ENCODE measurements around the gene IKZF3. TPM values are rescaled to one million over a fixed set of nuclear protein-coding genes. Genes with fewer than 3 reads are reported as not detected.
"Not testable (repeated sequence)": the region's sequence is repeated elsewhere in the genome, so short reads cannot be mapped to it uniquely, and the experiment has no call there.

The IKZF3 gene
- total RNA-seq, 1 donor from 2014 or later, result 0.67 TPM

DNA sequence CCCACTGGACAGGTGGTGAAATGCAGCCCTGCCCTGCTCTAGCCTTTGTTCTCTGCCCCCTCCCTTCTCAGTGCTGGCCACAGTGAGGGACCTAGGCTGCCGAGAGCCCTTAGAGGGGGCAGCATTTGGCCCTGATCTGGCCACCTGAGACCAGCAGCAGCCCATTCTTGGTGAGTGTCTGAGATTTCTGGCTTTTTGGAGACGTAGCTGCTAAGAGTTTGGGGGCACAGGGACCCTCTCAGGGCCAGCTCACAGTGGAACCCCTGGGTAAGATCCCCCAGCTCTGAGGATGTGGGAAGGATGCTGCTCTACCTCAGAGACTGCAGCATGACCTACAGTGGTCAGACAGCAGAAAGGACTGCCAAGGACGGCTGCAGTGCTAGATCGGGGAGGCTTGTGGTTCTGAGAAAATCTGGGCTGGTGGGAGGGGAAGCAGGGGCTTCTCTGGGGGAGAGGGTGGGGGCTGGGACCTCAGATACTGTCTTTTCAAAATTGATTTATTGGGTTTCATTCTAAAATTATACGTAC lies 113.0 kb downstream of the IKZF3 start:
- no peak overlapping the region for H3K4me3 Mint-ChIP-seq
- no peaks in the 10 kb centered on the region for H3K27me3 Mint-ChIP-seq (ENCODE audit: low read depth)
- H3K4me1 Mint-ChIP-seq, result peaks cover 43% of the 10 kb centered on the region
- TF ChIP-seq, protein P1, sequence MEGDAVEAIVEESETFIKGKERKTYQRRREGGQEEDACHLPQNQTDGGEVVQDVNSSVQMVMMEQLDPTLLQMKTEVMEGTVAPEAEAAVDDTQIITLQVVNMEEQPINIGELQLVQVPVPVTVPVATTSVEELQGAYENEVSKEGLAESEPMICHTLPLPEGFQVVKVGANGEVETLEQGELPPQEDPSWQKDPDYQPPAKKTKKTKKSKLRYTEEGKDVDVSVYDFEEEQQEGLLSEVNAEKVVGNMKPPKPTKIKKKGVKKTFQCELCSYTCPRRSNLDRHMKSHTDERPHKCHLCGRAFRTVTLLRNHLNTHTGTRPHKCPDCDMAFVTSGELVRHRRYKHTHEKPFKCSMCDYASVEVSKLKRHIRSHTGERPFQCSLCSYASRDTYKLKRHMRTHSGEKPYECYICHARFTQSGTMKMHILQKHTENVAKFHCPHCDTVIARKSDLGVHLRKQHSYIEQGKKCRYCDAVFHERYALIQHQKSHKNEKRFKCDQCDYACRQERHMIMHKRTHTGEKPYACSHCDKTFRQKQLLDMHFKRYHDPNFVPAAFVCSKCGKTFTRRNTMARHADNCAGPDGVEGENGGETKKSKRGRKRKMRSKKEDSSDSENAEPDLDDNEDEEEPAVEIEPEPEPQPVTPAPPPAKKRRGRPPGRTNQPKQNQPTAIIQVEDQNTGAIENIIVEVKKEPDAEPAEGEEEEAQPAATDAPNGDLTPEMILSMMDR (IDR thresholded peaks at IDR 0.05; ENCODE audit: unreplicated experiment), result no peak
- DNase-seq (ENCODE audit: low spot score in 2 of 2, unreplicated experiment in 2 of 2), result no peak
- H3K27ac Mint-ChIP-seq, result no peak overlapping the region
- no peaks in the 10 kb centered on the region for H3K9me3 Mint-ChIP-seq
- peaks cover 3% of the 10 kb centered on the region for H3K36me3 Mint-ChIP-seq

DNA sequence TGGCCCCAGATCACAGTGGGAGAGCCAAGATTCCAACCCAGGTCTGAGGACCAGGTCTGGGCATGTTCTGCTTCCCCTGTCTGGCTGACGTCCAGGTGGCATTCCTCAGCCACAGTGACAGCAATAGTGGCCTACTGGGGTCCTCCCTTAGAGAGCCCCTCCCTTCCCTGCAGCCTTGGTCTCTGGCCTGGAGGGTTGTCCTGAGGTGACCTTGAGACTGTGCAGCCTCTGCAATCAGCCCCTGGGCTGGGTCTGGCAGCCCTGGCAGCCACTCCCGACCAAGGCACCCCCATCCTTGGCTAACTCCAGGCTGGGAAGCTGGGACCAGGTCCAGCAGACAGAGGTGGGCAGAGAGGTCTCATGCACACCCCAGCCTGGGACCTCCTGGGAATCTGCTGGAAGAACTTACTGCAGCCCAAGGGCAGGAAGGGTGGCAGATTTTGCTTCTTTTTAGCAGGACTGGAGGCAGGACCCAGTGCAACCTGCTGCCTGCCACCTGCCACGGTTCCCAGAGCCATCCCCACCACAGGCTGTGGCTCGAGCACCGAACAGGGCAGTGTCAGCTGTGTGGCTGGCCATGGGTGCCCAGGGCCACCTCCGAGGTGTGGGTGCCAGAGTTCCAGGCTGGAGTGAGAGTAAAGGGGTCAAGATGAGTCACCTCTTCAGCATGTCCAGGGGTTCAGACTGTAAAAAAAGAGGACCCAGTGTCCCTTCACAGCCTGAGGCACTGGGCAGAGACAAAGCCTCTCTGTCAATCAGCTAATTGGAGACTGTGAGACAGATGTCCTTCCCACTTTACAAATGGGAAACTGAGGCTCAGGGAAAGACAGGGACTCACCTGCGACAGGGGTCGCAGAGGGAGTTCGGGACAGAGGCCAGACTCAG lies 113.7 kb downstream of the IKZF3 start:
- Mint-ChIP-seq H3K9me3 (no peaks in the 10 kb centered on the region), H3K36me3 (peaks cover 3% of the 10 kb centered on the region), H3K27me3 (ENCODE audit: low read depth) (no peaks in the 10 kb centered on the region), H3K27ac (peak overlapping the region; percentile 53), H3K4me3 (no peak overlapping the region), H3K4me1 (peaks cover 37% of the 10 kb centered on the region)
- no peak for DNase-seq (ENCODE audit: low spot score in 2 of 2, unreplicated experiment in 2 of 2)
- TF ChIP-seq, protein P1 (IDR thresholded peaks at IDR 0.05; ENCODE audit: unreplicated experiment), result no peak

GRCh38 chr17:39748444-39749034 lies 115.6 kb downstream of the IKZF3 start:
- Mint-ChIP-seq H3K4me1 (peaks cover 32% of the 10 kb centered on the region), H3K27ac (peak overlapping the region; percentile 7)
- H3K9me3 Mint-ChIP-seq; DNase-seq (ENCODE audit: low spot score in 2 of 2, unreplicated experiment in 2 of 2); H3K27me3 Mint-ChIP-seq (ENCODE audit: low read depth); H3K4me3 Mint-ChIP-seq; H3K36me3 Mint-ChIP-seq: not testable (repeated sequence)

GRCh38 chr17:39747745-39748144 lies 116.4 kb downstream of the IKZF3 start:
- DNase-seq (ENCODE audit: low spot score in 2 of 2, unreplicated experiment in 2 of 2), result no peak
- Mint-ChIP-seq H3K4me1 (peaks cover 29% of the 10 kb centered on the region), H3K27me3 (ENCODE audit: low read depth) (no peaks in the 10 kb centered on the region), H3K27ac (peak overlapping the region; percentile 73), H3K36me3 (peaks cover 13% of the 10 kb centered on the region), H3K9me3 (no peaks in the 10 kb centered on the region), H3K4me3 (no peak overlapping the region)
- TF ChIP-seq, protein P1 (IDR thresholded peaks at IDR 0.05; ENCODE audit: unreplicated experiment), result no peak

DNA sequence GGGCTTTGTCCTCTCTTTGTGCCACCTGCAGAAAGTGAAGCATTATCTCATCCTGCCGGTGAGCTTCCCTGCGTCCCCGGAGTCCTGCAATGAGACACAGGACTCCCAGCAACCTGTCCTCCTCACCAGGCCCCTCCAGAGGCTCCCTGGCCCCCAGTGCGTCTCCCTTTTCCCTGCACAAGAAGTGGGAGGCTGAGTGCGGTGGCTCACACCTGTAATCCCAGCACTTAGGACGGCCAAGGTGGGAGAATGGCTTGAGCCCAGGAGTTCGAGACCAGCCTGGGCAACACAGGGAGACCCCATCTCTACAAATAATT lies 118.0 kb downstream of the IKZF3 start:
- H3K36me3 Mint-ChIP-seq, result peaks cover 13% of the 10 kb centered on the region
- no peak overlapping the region for H3K27ac Mint-ChIP-seq
- TF ChIP-seq, protein P1 (IDR thresholded peaks at IDR 0.05; ENCODE audit: unreplicated experiment), result no peak
- no peak for DNase-seq (ENCODE audit: low spot score in 2 of 2, unreplicated experiment in 2 of 2)
- no peaks in the 10 kb centered on the region for H3K9me3 Mint-ChIP-seq
- peaks cover 17% of the 10 kb centered on the region for H3K4me1 Mint-ChIP-seq
- no peak overlapping the region for H3K4me3 Mint-ChIP-seq
- H3K27me3 Mint-ChIP-seq (ENCODE audit: low read depth), result no peaks in the 10 kb centered on the region

Data from mesothelial cell of epicardium (in vitro differentiated cells).